Measurements from ENCODE around the gene ZFYVE28. TPM values are rescaled to one million over a fixed set of nuclear protein-coding genes. Genes with fewer than 3 reads are reported as not detected.

ZFYVE28 gene
- total RNA-seq, 4 donors from 2014 or later, result 44.8 to 110 (median 69.6) TPM

GRCh38 chr4:2306773-2307410 is 111.6 kb downstream of the ZFYVE28 start:
- Histone ChIP-seq H3K36me3 (no peaks in the 10 kb centered on the region), H3K9me3 (no peaks in the 10 kb centered on the region), H3K27ac (no peak overlapping the region), H3K27me3 (no peaks in the 10 kb centered on the region), H3K4me1 (peaks cover 0 to 4% (median 0%) of the 10 kb centered on the region in 4 donors), H3K4me3 (no peak overlapping the region)
- WGBS, 2 donors (ENCODE audit: low coverage in 1 of 2), result 84 to 92% methylated on average over 3 to 10 of the region's 10 CpGs
- in situ Hi-C loops (cut with MboI; ENCODE audit: low pct_ligation_motif_present in 1 of 4, low pct_unique_long_range_greater_than_20kb in 1 of 4, low sequenced_read_pairs in 3 of 4), result no loop called here
- TF ChIP-seq EP300 (IDR thresholded peaks at IDR 0.05; ENCODE audit: low read depth) (no peak), POLR2A (IDR thresholded peaks at IDR 0.05) (no peak), POLR2AphosphoS5 (IDR thresholded peaks at IDR 0.05) (no peak)
- TF ChIP-seq, protein P1, sequence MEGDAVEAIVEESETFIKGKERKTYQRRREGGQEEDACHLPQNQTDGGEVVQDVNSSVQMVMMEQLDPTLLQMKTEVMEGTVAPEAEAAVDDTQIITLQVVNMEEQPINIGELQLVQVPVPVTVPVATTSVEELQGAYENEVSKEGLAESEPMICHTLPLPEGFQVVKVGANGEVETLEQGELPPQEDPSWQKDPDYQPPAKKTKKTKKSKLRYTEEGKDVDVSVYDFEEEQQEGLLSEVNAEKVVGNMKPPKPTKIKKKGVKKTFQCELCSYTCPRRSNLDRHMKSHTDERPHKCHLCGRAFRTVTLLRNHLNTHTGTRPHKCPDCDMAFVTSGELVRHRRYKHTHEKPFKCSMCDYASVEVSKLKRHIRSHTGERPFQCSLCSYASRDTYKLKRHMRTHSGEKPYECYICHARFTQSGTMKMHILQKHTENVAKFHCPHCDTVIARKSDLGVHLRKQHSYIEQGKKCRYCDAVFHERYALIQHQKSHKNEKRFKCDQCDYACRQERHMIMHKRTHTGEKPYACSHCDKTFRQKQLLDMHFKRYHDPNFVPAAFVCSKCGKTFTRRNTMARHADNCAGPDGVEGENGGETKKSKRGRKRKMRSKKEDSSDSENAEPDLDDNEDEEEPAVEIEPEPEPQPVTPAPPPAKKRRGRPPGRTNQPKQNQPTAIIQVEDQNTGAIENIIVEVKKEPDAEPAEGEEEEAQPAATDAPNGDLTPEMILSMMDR (IDR thresholded peaks at IDR 0.05), result no peak
- no peak for DNase-seq
- intact Hi-C loops (cut with DNase I; ENCODE audit: low total_unique reads), result no loop called here

DNA sequence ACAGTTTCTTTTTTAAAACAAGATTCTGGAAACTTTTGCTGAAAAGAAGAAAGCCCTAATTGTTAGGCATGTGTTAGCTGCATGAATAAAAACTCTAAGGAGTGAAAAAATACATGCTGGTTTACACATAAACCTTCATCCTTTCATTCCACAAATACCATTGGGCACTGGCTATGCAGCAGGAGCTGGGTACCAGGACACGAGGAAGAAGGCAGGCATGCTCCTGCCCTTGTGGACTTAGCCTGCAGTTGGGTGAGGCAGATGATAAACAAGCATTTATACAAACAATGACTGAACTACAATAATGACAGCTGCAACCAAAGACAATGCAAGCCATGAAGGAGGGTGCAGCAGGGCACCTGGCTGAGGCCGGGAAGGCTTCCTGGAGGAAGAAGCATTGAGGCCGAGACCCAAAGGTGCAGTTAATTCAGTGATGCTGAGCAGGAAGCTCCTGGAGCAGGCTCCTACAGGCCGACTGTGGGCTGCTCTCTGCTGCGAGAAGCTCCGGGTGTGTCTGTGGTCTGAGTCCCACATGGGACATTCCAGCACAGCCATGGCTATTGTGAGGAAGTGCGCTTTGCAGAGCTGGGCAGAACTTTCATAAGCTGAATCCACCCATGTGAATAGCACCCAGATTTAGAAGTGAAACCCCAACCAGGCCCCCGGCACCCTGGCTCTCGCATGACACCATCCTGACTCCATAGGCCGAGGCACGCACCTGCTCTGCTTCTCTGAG is 112.5 kb downstream of the ZFYVE28 start:
- TF ChIP-seq POLR2AphosphoS5 (IDR thresholded peaks at IDR 0.05), result no peak
- TF ChIP-seq POLR2A (IDR thresholded peaks at IDR 0.05), result no peak
- no peak for TF ChIP-seq EP300 (IDR thresholded peaks at IDR 0.05; ENCODE audit: low read depth)
- TF ChIP-seq, protein P1 (IDR thresholded peaks at IDR 0.05), result no peak
- Histone ChIP-seq H3K4me1 (peaks cover 0 to 7% (median 0%) of the 10 kb centered on the region in 4 donors), H3K4me3 (no peak overlapping the region), H3K9me3 (no peaks in the 10 kb centered on the region), H3K36me3 (no peaks in the 10 kb centered on the region), H3K27me3 (no peaks in the 10 kb centered on the region), H3K27ac (no peak overlapping the region)
- 48 to 64% methylated on average over 4 to 11 of the region's 11 CpGs for WGBS, 2 donors (ENCODE audit: low coverage in 1 of 2)
- in situ Hi-C loops (cut with MboI; ENCODE audit: low pct_ligation_motif_present in 1 of 4, low pct_unique_long_range_greater_than_20kb in 1 of 4, low sequenced_read_pairs in 3 of 4), result no loop called here
- DNase-seq, result no peak
- intact Hi-C loops (cut with DNase I; ENCODE audit: low total_unique reads), result no loop called here

DNA sequence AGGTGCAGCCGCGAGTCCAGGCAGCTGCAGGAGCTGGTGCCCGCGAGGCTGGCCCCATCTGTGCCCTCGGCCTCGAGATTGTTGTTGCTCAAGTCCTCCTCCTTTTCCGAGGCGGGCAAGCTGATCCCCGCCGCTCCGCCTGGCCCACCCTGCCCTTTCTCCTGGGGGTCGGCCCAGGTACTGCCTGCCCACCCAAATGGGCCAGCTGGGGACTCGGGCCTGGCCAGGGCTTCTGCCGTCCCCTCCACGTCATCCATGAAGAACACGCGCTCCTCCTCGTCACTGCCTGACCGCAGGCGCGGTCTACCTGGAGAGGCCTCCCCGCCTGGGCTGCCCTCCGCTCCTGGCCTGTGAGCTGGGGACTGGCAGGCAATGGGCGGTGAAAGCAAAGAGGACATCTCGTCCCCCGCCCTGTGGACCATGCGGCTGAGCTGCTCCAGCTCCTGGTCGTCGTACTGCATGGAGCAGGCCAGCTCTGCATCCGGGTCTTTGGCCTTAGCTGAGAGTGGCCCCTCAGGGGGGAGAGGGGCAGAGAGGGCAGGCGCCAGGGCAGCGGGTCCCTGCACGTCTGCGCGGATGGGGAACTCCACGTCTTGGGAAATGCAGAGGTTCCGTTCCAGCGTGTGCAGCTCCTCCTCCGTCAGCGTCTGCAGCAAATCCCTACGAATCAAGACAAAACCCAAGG is 113.4 kb downstream of the ZFYVE28 start:
- Histone ChIP-seq H3K4me3 (no peak overlapping the region), H3K4me1 (peaks cover 0 to 9% (median 0%) of the 10 kb centered on the region in 4 donors), H3K9me3 (no peaks in the 10 kb centered on the region), H3K27ac (no peak overlapping the region), H3K27me3 (no peaks in the 10 kb centered on the region), H3K36me3 (no peaks in the 10 kb centered on the region)
- intact Hi-C loops (cut with DNase I; ENCODE audit: low total_unique reads) (no loop called here), in situ Hi-C loops (cut with MboI; ENCODE audit: low pct_ligation_motif_present in 1 of 4, low pct_unique_long_range_greater_than_20kb in 1 of 4, low sequenced_read_pairs in 3 of 4) (no loop called here)
- WGBS, 2 donors (ENCODE audit: low coverage in 1 of 2), result 94 to 100% methylated on average over 4 to 41 of the region's 41 CpGs
- TF ChIP-seq POLR2AphosphoS5 (IDR thresholded peaks at IDR 0.05) (no peak), POLR2A (IDR thresholded peaks at IDR 0.05) (no peak), EP300 (IDR thresholded peaks at IDR 0.05; ENCODE audit: low read depth) (no peak)
- TF ChIP-seq, protein P1 (IDR thresholded peaks at IDR 0.05), result no peak
- DNase-seq, result no peak

GRCh38 chr4:2304321-2304876 is 114.0 kb downstream of the ZFYVE28 start:
- peaks cover 0 to 9% (median 0%) of the 10 kb centered on the region in 4 donors for H3K4me1 ChIP-seq
- in situ Hi-C loops (cut with MboI; ENCODE audit: low pct_ligation_motif_present in 1 of 4, low pct_unique_long_range_greater_than_20kb in 1 of 4, low sequenced_read_pairs in 3 of 4) (no loop called here), intact Hi-C loops (cut with DNase I; ENCODE audit: low total_unique reads) (no loop called here)
- no peak overlapping the region for H3K27ac ChIP-seq
- WGBS, 2 donors (ENCODE audit: low coverage in 1 of 2), result 92% methylated on average over 30 of the region's 32 CpGs; no CpG with 5 or more reads in 1 of the 2 donors
- DNase-seq, result no peak
- no peaks in the 10 kb centered on the region for H3K27me3 ChIP-seq
- H3K36me3 ChIP-seq, result no peaks in the 10 kb centered on the region
- TF ChIP-seq POLR2A (IDR thresholded peaks at IDR 0.05) (no peak), POLR2AphosphoS5 (IDR thresholded peaks at IDR 0.05) (no peak), EP300 (IDR thresholded peaks at IDR 0.05; ENCODE audit: low read depth) (no peak)
- TF ChIP-seq, protein P1 (IDR thresholded peaks at IDR 0.05), result no peak
- no peak overlapping the region for H3K4me3 ChIP-seq
- no peaks in the 10 kb centered on the region for H3K9me3 ChIP-seq
